IPS DF 4.7 (cell line): ENCODE measurements around the gene NDST1.
"Not testable (repeated sequence)": the region's sequence is repeated elsewhere in the genome, so short reads cannot be mapped to it uniquely, and the experiment has no call there.

ENCODE experiments used
- DNase-seq: peaks from one replicate; pipeline ENCODE4 v3.0.0-alpha.2; 2013; ENCODE audit warnings: low spot score; ENCODE audit errors: extremely low read depth

The NDST1 gene

DNA sequence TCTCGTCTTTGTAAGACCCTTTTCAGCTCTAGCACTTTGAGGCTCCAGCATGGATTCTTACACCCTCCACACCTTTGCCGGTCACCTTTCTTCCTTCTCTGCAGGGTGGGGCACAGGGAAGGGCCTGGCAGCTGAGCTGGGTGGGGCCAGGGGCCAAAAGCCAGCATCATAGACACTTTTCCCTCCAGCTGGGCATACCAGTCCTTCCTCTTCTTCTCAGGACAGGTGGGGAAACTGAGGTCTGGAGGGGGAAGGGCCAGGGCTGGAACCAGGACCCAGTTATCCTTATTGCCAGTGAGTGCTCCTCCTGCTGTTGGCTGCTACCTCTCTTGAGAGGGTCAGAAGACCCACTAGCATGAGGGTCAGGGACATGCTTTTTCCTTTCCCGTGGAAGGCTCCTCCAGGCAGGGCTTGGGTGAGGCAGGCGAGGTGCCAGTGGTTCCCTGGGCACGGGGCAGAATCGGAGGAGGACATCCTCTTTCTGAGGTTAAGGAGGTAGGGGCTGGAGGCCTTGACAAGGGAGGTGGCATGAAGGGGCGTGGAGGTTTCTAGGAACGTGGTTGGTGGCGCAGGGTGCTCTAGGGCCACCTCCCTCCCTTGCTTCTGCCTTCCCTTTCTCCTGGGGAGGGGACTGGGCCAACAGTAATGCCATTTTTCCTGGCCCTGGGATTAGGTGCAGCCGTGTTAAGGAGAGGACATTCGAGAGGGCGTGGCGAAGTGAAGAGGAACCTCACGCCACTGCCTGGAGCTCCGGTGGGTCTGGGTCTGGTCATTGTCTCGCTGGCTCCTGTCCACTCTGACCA is at the start of gene NDST1:
Gene NDST1 (plus strand): TSS at position 658 of the 803 bp plus-strand sequence. CDS start 13,124 bp downstream, outside the sequence.
- no peak for DNase-seq

DNA sequence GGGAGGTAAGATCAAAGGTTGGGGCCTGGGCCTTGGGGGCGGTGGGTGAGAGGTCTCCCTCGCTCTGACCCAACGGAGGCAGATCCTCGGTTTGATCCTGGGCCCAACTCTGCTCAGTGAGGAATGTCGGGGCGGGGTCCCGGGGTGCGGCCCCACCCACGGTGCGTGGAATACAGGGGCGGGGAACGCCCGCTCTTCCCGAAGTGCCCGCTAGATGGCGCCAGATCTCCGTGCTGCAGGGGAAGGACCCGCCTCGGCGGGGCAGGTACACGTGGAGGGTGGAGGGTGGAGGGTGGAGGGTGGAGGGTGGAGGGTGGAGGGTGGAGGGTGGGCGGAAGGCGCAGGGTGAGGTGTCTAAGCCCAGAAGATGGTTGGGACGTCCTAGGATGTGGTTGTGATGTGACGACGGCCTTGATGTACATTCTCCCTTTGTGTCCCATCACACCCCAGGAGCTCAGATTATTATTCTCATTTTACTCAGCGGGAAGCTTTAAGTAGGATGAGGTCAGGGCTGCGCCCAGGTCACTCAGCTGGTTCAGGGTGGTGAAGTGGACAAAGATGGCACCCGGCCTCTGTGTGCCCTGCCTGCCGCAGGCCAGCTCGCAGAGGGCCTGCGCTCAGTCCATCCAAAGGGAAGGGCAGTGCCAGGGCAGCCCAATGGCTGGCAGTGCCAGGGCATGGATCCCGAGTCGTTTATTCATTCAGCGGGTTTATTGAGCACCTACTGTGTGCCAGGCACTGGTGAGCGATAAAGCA is 49.0 kb upstream of the NDST1 start:
- no peak for DNase-seq

DNA sequence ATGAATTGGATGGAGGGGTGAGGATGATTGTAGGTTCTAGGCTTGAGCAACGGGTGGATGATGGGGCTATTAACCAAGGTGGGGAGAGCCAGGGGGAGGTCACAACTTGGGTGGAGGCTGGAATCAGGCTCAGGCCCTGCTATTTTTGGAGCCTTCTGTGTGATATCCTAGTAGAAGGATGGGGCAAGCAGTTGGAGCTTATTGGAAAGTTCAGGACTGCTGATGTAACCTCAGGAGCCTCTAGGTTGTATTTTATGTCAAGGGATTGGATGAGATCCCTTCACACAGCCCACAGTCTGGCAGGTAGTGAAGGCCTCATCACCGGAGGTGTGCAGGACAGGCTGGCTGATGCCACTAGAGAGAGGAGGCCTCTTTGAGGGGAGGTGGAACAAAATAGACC is 47.1 kb upstream of the NDST1 start:
- no peak for DNase-seq

DNA sequence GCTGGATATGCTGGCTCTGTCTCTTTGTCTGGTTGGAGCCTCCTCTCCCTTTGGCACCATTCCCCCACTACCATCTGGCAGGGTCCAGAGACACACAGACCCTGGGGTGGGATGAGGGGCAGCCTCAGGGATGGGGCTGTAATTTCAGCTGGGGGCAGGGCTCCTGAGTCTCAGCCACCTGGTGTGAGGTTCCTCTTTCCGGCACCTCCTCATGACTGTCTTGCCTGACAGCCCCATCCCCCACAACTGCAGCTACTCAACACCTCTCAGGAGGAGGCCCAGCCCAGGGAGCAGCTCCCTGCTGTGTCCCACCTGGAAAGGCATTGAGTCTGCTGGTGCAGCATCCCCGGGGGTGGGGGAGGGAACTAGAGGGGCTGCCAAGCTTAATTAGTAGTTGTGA is 46.7 kb upstream of the NDST1 start:
- DNase-seq = no peak

DNA sequence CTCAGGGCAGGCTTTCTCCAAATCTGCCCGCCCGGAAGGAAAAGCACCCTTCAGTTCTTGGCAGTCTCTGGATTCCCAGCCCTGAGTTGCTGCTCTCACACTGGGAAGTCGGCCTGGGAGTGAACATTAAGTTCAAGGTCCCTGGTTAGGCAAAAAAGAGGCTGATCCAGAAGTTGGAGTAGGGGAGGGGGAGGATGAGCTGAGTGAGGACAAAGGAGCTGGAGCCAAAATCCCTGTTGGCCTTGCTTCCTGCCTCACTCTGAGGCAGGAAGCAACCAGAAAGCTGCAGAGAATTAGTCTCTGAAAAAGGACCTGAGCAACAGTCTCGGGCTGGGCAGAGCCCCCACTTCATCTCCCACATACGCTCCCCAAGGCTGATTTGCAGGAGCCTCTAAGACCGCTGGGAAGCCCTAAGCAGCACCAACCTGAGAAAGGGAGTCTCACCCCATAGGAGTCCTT is 43.3 kb upstream of the NDST1 start:
- DNase-seq = no peak

DNA sequence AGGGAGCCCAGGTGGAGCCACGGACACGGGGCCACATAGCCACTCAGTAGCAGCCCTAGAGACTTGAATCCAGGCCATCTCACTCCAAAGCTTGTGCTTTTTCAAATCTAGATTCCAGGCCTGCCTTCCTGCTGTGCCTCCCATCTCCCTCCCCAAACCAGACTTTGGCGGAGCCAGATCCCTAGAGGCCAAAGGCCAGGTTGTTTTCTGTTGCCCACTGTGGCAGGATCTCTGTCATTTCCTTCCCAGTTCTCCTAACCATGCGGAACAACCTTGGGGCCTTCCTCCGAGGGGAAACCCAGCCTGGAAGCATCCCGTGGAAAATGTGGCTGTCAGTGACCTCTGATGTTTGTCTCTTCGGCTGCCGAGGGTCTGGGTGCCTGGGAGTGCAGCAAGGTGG is 42.0 kb upstream of the NDST1 start:
- no peak for DNase-seq

DNA sequence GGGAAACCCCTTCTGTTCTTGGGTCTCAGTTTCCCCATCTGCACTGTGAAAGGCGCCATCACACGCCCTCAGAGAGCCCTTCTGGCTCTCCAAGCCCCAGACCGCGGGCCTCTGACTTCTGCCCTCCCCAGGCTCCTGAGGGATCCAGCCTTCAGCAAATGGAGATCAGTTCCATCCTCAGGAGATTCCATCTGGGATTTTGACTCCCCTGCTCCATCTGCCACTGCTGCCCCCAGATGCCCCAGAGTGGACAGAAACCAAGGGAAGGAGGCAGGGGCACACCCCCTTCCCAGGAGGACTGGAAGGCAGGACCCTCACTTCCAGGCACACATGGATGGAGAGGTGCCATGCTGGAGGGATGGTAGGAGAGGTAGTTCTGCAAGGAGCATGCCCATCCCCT is 39.7 kb upstream of the NDST1 start:
- no peak for DNase-seq

DNA sequence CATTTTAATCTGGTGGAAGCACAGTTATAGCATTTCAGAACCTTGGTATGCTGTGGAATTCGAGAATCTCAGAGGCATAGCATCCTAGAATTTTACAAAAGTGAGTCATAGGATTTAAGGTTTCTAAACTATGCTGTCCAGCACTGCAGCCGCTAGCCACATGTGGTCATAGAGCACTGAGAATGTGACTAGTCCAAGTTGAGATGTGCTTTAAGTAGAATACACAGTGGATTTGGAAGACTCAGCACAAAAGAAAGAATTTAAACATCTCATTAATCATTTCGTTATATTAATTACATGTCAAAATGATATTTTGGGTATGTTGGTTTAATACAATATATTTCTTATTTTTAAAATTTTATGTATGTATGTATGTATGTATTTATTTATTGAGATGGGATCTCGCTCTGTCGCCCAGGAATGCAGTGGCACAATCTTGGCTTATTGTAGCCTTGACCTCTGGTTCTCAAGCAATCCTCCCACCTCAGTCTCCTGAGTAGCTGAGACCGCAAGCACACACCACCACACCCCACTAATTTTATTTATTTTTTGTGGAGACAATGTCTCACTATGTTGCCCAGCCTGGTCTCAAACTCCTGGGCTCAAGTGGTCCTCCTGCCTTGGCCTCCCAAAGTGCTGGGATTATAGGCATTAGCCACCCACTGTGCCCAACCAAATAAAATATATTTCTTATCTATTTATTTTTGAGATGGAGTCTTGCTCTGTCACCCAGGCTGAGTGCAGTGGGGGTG is 38.0 kb upstream of the NDST1 start:
- no peak for DNase-seq

DNA sequence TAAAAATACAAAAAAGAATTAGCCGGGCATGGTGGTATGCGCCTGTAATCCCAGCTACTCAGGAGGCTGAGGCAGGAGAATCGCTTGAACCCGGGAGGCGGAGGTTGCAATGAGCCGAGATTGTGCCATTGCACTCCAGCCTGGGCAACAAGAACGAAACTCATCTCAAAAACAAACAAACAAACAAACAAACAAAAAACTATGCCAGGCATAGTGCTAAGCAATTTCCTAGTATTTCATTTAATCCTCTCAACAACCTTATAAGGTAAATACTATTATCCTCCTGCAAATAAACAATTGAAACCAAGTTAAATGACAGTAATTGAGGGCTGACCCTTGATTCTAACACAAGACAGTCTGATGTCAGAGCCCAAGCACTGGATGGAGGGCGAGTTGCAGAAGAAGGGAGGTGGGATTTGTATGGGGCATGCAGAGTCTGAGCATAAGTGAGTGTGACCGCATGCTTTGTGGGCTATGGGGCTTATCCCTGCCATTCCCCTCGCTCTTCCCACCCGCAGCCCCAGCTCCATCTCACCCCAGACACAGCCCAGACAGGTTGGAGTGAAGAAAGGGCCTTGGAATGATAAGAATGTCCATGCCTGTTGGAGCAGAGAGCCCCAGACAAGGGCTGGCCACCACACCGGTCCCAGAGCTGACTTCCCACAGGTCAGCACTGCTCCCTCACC is 34.1 kb upstream of the NDST1 start:
- no peak for DNase-seq

DNA sequence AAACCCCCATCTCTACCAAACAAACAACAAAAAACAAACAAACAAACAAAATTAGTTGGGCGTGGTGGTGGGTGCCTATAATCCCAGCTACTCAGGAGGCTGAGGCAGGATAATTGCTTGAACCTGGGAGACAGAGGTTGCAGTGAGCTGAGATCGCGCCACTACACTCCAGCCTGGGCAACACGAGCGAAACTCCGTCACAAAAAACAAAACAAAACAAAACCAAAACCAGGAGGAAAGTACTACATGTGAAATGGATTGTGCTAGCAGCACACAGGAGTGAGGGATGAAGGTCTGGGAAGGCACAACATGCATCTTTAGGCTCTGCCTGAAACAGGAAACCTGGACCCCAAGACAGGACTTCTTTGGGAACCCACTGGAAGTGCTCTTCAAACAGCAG is 31.4 kb upstream of the NDST1 start:
- not testable (repeated sequence) for DNase-seq

DNA sequence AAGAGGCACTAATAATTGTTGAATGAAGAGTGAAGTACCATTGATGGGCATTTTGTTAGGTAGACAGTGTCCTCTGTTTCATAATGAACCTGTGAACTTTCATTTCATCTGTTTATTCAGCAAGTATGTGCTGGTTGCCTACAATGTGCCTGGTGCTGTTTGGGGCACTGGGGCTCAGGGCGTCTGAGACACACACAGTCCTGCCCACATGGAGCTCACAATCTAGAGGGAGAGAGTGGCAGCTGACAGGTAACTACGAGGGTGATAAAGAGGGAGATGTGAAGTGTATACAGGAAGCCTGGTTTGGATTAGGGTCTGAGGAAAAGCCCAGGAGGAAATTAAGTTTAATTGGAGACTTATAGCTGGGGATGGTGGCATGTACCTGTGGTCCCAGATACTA is 28.5 kb upstream of the NDST1 start:
- DNase-seq = no peak

DNA sequence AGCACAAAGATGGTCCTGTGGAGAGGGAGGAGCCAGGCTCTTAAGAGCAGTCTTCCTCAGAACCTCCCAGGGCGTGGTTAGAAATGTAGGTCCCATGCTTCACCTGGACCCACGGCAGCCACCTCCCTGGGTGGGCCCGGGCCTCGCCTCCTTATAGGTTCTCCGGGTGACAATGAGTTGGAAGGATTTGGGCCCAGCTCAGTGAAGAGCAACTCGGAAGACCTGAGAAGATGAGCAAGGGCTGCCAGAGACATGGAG is 26.3 kb upstream of the NDST1 start:
- DNase-seq = no peak

DNA sequence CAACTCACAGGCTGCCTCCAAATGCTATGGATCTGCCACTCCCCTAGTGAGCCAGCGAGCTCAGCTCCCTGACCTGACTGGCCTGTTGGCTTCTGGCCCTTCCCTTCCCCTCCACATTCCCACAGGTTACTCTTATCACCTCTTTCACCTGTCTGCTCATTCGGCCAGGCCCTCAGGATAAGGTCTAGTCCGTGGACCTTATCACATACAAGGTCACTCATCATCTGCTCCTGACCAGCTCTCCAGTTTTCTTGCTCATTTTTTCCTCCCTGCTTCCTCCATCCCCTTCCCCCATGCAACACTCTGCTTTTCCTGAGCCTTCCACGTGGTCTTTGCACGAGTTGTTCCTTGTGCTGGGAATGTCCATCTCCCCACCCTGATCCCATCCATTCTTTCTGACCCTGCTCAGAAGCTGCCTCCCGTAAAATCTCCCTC is 25.9 kb upstream of the NDST1 start:
- DNase-seq = no peak

DNA sequence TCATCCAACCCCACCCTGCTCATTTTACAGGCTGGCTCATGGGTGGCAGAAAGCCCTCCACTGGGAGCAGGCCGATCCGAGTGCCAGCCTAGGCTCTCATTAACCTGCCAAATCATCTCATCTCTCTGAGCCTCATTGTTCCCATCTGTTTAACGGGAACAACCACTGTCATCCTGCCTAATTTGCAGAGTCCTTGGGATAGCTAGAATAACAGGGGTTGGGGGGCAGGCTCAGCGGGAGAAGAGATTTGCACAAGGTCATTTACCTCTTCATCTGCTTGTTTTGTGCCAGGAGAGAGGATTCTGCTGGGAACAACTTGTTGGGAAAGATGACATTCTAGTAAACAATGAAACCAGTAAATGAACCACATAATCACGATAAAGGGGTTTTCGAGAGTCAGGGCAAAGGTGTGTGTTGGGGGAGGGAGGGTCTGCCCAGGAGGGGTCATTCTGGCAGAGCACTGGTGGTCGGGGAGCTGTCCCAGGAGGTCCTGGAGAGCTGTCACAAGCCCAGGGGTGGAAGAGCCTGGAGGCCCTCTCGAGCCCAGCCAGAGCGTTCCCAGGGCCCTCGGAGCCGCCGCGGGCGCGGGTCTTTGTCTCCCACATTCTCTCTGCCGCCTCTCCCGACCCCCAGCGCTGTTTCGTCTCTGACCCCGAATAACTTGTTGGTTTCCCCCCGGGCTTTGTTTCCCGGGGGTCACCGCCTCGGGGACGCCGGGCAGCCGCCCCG is 22.8 kb upstream of the NDST1 start:
- DNase-seq = no peak

DNA sequence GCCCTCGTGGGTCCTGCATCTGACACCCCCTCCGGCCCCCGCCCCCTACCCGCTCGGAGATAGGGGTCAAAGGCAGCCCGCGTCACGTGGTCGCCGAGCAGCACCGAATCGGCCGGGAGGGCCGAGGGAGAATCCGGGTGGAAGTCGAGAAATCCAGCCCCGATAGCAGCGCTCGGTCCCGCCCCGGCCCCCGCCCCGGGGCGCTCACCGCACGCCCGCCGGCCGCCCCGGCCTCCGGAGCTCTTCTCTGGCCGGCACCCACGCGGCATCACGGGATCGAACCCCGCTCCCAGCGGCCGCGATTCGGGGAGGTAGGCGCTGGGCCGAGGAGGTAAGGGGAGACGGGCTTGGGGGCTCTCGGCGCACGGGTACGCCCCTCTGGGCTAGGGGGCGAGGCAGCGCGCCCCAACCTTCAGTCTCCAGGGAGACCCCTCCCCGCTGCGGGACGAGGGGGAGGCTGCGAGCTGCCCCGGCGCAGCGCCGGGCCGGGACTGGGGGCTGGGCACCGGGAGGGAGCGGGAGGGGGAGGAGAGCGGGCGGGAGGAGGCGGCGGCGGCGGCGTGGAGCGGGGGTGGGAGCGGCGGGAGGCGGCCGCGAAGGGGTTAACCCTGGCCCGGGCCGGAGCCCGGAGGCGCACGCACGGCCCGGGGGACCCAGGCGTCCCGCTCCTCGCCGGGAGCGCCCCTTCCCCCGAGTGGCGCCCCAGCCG is 22.1 kb upstream of the NDST1 start:
- DNase-seq = no peak

DNA sequence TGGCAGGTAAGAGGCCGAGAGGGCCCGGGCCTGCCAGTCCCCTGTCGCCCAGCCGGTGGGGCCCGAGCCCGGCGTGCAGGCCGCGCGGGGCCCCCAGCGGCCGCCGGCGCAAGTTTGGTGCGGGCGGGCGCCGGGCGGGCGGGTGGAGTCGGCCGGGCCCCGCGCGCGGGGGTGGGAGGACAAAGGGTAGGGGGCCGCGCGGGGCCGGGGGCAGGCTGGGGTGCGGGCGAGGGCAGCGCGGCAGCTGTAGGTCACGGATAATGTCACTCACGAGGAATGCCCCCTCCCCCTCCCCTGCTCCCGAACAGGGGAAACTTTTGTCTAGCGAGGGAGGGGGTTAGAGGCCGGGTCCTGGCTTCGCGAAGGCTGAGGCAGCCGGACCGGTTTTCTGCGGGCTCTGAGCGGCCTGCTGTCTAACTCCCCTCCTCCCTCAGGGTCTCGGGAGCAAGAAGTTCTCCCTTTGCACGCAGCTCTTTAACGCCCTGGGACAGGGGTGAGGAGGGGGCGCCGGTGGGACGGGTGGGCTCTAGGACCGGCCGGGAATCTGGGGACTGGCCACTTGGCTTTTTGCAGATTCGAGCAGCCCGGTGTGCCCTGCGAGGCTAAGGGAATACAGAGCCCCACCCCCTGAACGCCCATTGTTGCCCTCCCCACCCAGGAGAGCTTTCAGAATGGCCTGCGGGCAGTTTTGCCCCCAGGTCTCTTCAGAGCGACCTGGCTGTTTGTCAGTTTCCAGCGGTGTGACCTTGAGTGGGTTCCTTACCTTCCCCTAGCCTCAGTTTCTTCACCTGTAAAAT is 21.3 kb upstream of the NDST1 start:
- no peak for DNase-seq

DNA sequence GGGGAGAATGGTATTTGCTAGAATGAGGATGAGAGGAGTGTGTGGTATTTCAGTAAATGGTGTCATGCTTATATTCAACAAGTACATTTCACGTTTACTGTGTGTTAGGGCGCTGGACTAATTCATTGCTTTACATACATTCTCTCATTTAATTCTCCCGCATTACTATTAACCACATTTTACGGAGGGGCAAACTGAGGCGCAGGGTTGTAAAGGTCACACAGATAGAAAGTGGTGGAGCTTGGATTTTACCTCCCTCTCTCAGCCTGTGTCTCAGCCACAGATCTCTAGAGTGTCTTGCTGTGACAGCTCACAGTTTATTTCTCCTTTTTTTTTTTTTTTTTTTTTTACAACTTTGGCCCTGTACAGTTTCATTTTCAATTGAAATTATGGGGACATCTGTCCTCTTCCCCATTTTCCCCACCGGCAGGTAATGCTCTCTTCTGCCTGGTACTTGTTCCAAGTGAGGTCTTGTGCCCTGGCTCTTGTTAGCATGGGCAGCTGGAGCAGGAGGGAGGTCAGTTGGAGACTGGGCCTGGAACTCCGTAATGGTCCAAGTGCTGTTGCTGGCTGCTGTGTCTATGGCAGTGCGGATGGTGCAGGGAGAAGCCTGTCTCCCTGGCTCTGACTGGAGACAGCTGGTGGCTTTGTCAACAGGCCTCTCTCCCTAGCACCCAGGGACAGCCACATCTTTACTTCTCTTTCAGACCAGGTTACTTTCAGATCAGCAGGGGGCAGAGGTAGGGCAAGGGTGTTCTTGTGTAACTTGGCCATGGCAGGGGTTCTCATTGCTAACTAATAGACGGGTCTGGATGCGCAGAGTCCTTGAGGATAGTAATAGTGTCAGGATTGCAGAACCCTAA is 20.5 kb upstream of the NDST1 start:
- DNase-seq = no peak

DNA sequence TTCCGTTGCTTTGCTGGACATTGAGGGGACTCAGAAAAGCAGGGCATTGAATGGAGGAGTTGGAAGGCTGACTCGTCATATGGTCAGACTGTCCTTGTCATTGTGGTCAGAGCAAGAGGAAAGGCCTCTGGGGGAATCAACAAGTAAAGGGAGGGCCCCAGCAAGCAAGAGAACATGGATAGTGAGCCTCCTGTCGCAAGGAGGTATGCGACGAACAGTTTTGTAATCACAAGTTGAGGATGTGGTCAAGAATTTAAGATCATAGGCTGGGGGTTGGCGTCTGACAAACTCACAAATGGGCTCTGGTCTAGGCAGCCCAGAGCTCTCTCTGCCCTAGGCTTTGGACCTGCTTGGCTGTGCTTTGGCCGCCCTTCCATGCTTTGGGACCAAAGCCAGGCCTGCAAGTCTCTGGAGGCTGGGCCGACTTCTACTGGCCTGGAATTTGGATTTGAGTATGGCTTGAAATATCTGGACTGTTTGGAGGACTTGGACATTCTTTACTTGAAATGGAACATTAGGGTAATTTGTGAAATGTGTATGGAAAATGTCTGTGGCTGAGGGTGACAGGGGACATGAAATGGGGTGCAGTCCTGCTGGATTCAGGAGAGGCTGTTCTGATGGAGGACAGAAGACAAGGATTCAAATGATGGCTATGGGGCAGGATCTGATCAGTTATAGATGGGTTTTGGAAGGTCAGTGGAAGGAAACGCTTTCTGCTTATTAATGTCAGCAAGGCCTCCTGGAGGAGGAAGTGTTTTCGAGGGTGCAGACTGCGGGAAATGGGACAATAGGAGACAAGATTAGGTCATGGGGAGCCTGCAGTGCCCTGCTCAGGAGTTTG is 19.2 kb upstream of the NDST1 start:
- DNase-seq = no peak
